Lung (tissue), 5 donors: ENCODE measurements around the gene CFAP20. TPM values are rescaled to one million over a fixed set of nuclear protein-coding genes. Genes with fewer than 3 reads are reported as not detected.

Experiments used
- polyA plus RNA-seq, 2 donors: library from polyadenylated mRNA; stranded (reverse); fragments of 200-250 nt; gene quantifications; one replicate each; pipeline ENCODE4 v1.2.1, GENCODE V29; 2013
- small RNA-seq: library from RNA; depleted of rRNA; stranded (forward); fragments of <200 nt; gene quantifications from one replicate; pipeline ENCODE3, GENCODE V24; 2014; ENCODE audit warnings: low replicate concordance
- total RNA-seq, 2 donors: library from RNA; depleted of rRNA in 1 of 2; stranded (reverse); fragments of >200 nt in 1 of 2; gene quantifications; one replicate each; pipeline ENCODE4 v1.2.1, GENCODE V29; 2014 to 2021
- donor health status: Bipolar disorder and iron deficiency.
- donor health status: healthy.
- donor health status: DM: yes; HTN: yes; CAD: no.

Gene CFAP20
- total and polyA plus RNA-seq, 4 donors: 20.6 to 86.3 (median 34.7) TPM

Small RNAs within 50 kb of the gene (small RNA-seq; reads per million reads assigned to genes)
- gene RF00019: not detected

Other genes starting within 250 kb of the CFAP20 start
- under 1 TPM; 0.14 to 0.43 TPM for gene CNGB1, start 158.3 kb downstream of the CFAP20 start, total RNA-seq
- under 1 TPM; 0.18 to 0.21 TPM for gene CNGB1, start 158.3 kb downstream of the CFAP20 start, polyA plus RNA-seq
- gene ZNF319, start 128.7 kb downstream of the CFAP20 start, total RNA-seq: 10 to 100 TPM in 1 of 2 donors, 1 to 10 TPM in 1; 6.0 to 15.3 TPM
- gene ZNF319, start 128.7 kb downstream of the CFAP20 start, polyA plus RNA-seq: 10 to 100 TPM in 1 of 2 donors, 1 to 10 TPM in 1; 6.2 to 13.0 TPM
- 10 to 100 TPM; 14.7 to 54.8 TPM for gene USB1, start 128.0 kb downstream of the CFAP20 start, total RNA-seq
- 10 to 100 TPM; 22.7 to 72.7 TPM for gene USB1, start 128.0 kb downstream of the CFAP20 start, polyA plus RNA-seq
- gene MMP15, start 103.6 kb downstream of the CFAP20 start, total RNA-seq: 10 to 100 TPM; 35.3 to 44.5 TPM
- 10 to 100 TPM; 19.5 to 23.6 TPM for gene MMP15, start 103.6 kb downstream of the CFAP20 start, polyA plus RNA-seq
- 10 to 100 TPM; 52.6 to 74.7 TPM for gene CSNK2A2, start 68.7 kb upstream of the CFAP20 start, total RNA-seq
- 10 to 100 TPM; 18.6 to 29.3 TPM for gene CSNK2A2, start 68.7 kb upstream of the CFAP20 start, polyA plus RNA-seq
- not detected for gene PRSS54, start 165.6 kb upstream of the CFAP20 start, total RNA-seq
- under 1 TPM in 1 of 2 donors, not detected in 1; 0.14 TPM for gene PRSS54, start 165.6 kb upstream of the CFAP20 start, polyA plus RNA-seq